Esophagus squamous epithelium (tissue), 5 donors: Measurements from ENCODE around the gene GCLC. TPM values are rescaled to one million over a fixed set of nuclear protein-coding genes. Genes with fewer than 3 reads are reported as not detected.

Experiments used
- DNase-seq: peaks from one replicate; lab custom pipeline; 2025; lab: John Stamatoyannopoulos, UW
- H3K27ac ChIP-seq, 4 donors: fragments of 200-600 bp; sonication (generic); one replicate each; pipeline ENCODE4 v1.5.1; 2016 to 2019; ENCODE audit warnings: mild to moderate bottlenecking in 1 of 4
- H3K27me3 ChIP-seq, 4 donors: fragments of 200-600 bp; sonication (generic); 1 replicate in 3 of 4; 2 replicates in 1 of 4; pipeline versions ENCODE4 v1.5.1 to v1.6.0; 2017 to 2021; ENCODE audit warnings: antibody characterized with exemption in 1 of 4
- H3K36me3 ChIP-seq, 3 donors: fragments of 200-600 bp; sonication (generic); one replicate each; pipeline ENCODE4 v1.5.1; 2016 to 2019
- H3K4me1 ChIP-seq, 3 donors: fragments of 200-600 bp; sonication (generic); one replicate each; pipeline ENCODE4 v1.5.1; 2017 to 2019
- H3K4me3 ChIP-seq, 4 donors: fragments of 200-600 bp; sonication (generic); 1 replicate in 3 of 4; 2 replicates in 1 of 4; pipeline ENCODE4 v1.5.1; 2016 to 2019; ENCODE audit warnings: mild to moderate bottlenecking in 2 of 4, moderate library complexity in 1 of 4
- H3K9me3 ChIP-seq, 3 donors: fragments of 200-600 bp; sonication (generic); one replicate each; pipeline ENCODE4 v1.5.1; 2016 to 2019
- CTCF ChIP-seq, 6 experiments: fragments of 450-650 bp in 4 of 6; fragments of 200-600 bp in 2 of 6; sonication (generic) in 2 of 6; IDR thresholded peaks; one replicate each; pipeline ENCODE4 v1.5.1; 2016 to 2019; ENCODE audit warnings: antibody characterized with exemption in 6 of 6, mild to moderate bottlenecking in 4 of 6, moderate library complexity in 4 of 6
- POLR2A ChIP-seq, 4 donors: fragments of 450-650 bp; IDR thresholded peaks; one replicate each; pipeline ENCODE4 v1.6.1; 2017; ENCODE audit warnings: antibody characterized with exemption in 4 of 4, mild to moderate bottlenecking in 4 of 4, moderate library complexity in 3 of 4
- WGBS, 2 donors: methylation state at CpG; one replicate each; pipeline ENCODE4 v1.1.5; 2018; 5-methylcytosine and 5-hydroxymethylcytosine counted together
- intact Hi-C: fragments of 100-400 bp; cut with DNase I; formaldehyde crosslinking; loops from one replicate; pipeline ENCODE4 v1.15.0; 2022
- total RNA-seq, 4 donors: library from RNA; depleted of rRNA; stranded (reverse); fragments of >200 nt; gene quantifications; one replicate each; pipeline ENCODE4 v1.1.0, GENCODE V29; 2016
- donor health status: DM: yes; HTN: yes; CAD: no.

The GCLC gene
- total RNA-seq, 4 donors from 2014 or later, result 71.0 to 121 (median 105) TPM

GRCh38 chr6:53543359-53544216, 1.3 kb downstream of the GCLC start:
- Histone ChIP-seq H3K27me3 (no peaks in the 10 kb centered on the region), H3K4me1 (peaks cover 12 to 80% (median 31%) of the 10 kb centered on the region in 3 donors), H3K27ac (peak overlapping the region; percentile 93 to 98 (median 96)), H3K9me3 (no peaks in the 10 kb centered on the region), H3K36me3 (peaks cover 0 to 9% (median 0%) of the 10 kb centered on the region in 3 donors), H3K4me3 (peak overlapping the region; percentile 65 to 97 (median 83))
- TF ChIP-seq POLR2A (IDR thresholded peaks at IDR 0.05), result no peak
- TF ChIP-seq CTCF (IDR thresholded peaks at IDR 0.05), result no peak
- intact Hi-C loops, result no loop called here
- no peak for DNase-seq
- 1 to 4% methylated on average over 7 of the region's 7 CpGs for WGBS, 2 donors

- intact Hi-C loops, result no loop called here
- Histone ChIP-seq H3K9me3 (no peaks in the 10 kb centered on the region), H3K27me3 (no peaks in the 10 kb centered on the region), H3K36me3 (peaks cover 0 to 9% (median 0%) of the 10 kb centered on the region in 3 donors), H3K4me1 (peaks cover 7 to 76% (median 22%) of the 10 kb centered on the region in 3 donors), H3K27ac (no peak overlapping the region), H3K4me3 (peak overlapping the region in 3 of 4 donors; percentile 31 to 84 (median 65))
- no peak for TF ChIP-seq POLR2A (IDR thresholded peaks at IDR 0.05)
- no peak for TF ChIP-seq CTCF (IDR thresholded peaks at IDR 0.05)
- DNase-seq, result no peak
- WGBS, 2 donors, result 91 to 95% methylated on average over 7 of the region's 7 CpGs
Measured at GRCh38 chr6:53541900-53542299, 3.0 kb downstream of the GCLC start.

- no peak overlapping the region for H3K4me3 ChIP-seq
- 55 to 68% methylated on average over 4 of the region's 4 CpGs for WGBS, 2 donors
- H3K27me3 ChIP-seq, result no peaks in the 10 kb centered on the region
- H3K9me3 ChIP-seq, result no peaks in the 10 kb centered on the region
- H3K4me1 ChIP-seq, result peaks cover 7 to 64% (median 15%) of the 10 kb centered on the region in 3 donors
- no peak overlapping the region for H3K27ac ChIP-seq
- no peak for DNase-seq
- no peak for TF ChIP-seq CTCF (IDR thresholded peaks at IDR 0.05)
- no peak for TF ChIP-seq POLR2A (IDR thresholded peaks at IDR 0.05)
- intact Hi-C loops, result no loop called here
- peaks cover 0 to 9% (median 0%) of the 10 kb centered on the region in 3 donors for H3K36me3 ChIP-seq
Measured at GRCh38 chr6:53540129-53540692, 4.7 kb downstream of the GCLC start.

- no peak for DNase-seq
- H3K4me1 ChIP-seq, result peaks cover 7 to 69% (median 15%) of the 10 kb centered on the region in 3 donors
- TF ChIP-seq POLR2A (IDR thresholded peaks at IDR 0.05) (no peak), CTCF (IDR thresholded peaks at IDR 0.05) (no peak)
- 79 to 82% methylated on average over 5 of the region's 5 CpGs for WGBS, 2 donors
- H3K27me3 ChIP-seq, result no peaks in the 10 kb centered on the region
- no peaks in the 10 kb centered on the region for H3K9me3 ChIP-seq
- H3K36me3 ChIP-seq, result peaks cover 0 to 9% (median 0%) of the 10 kb centered on the region in 3 donors
- H3K4me3 ChIP-seq, result no peak overlapping the region
- no peak overlapping the region for H3K27ac ChIP-seq
- intact Hi-C loops, result no loop called here
Measured at GRCh38 chr6:53539561-53539960, 5.3 kb downstream of the GCLC start.

- Histone ChIP-seq H3K4me1 (peaks cover 0 to 74% (median 10%) of the 10 kb centered on the region in 3 donors), H3K27ac (no peak overlapping the region), H3K27me3 (no peaks in the 10 kb centered on the region), H3K36me3 (peaks cover 0 to 9% (median 0%) of the 10 kb centered on the region in 3 donors), H3K9me3 (no peaks in the 10 kb centered on the region), H3K4me3 (no peak overlapping the region)
- intact Hi-C loops, result no loop called here
- 79 to 86% methylated on average over 1 of the region's 1 CpG for WGBS, 2 donors
- no peak for TF ChIP-seq CTCF (IDR thresholded peaks at IDR 0.05)
- TF ChIP-seq POLR2A (IDR thresholded peaks at IDR 0.05), result no peak
- no peak for DNase-seq
Measured at GRCh38 chr6:53536561-53536960, 8.3 kb downstream of the GCLC start.
